Stomach (tissue), 9 donors: ENCODE data around the gene ZFP36. TPM values are rescaled to one million over a fixed set of nuclear protein-coding genes. Genes with fewer than 3 reads are reported as not detected.
A peak's percentile ranks its signal among the peaks of the same experiment; 100 is the strongest.

Experiments
- DNase-seq, 2 donors: peaks; one replicate each; pipeline versions ENCODE4 v3.0.0 to v3.0.0-alpha.2; 2013 to 2019
- H3K27ac ChIP-seq, 5 donors: fragments of 200-600 bp in 4 of 5; sonication (generic) in 4 of 5; one replicate each; pipeline ENCODE4 v1.5.1; 2013 to 2019; ENCODE audit warnings: mild to moderate bottlenecking in 1 of 5, moderate library complexity in 1 of 5
- H3K27me3 ChIP-seq, 3 donors: fragments of 200-600 bp; sonication (generic); one replicate each; pipeline ENCODE4 v1.5.1; 2017 to 2019; ENCODE audit warnings: mixed run types in 1 of 3
- H3K36me3 ChIP-seq, 4 donors: fragments of 200-600 bp; sonication (generic); 1 replicate in 3 of 4; 2 replicates in 1 of 4; pipeline ENCODE4 v1.5.1; 2016 to 2019
- H3K4me1 ChIP-seq, 4 donors: fragments of 200-600 bp; sonication (generic); one replicate each; pipeline ENCODE4 v1.5.1; 2016 to 2019
- H3K4me3 ChIP-seq, 4 donors: fragments of 200-600 bp; sonication (generic) in 3 of 4; one replicate each; pipeline ENCODE4 v1.5.1; 2016 to 2019; ENCODE audit warnings: mild to moderate bottlenecking in 1 of 4
- H3K9me3 ChIP-seq, 4 donors: fragments of 200-600 bp; sonication (generic); one replicate each; pipeline ENCODE4 v1.5.1; 2016 to 2019
- CTCF ChIP-seq, 7 experiments: fragments of 450-650 bp in 4 of 7; fragments of 200-600 bp in 3 of 7; sonication (generic) in 3 of 7; IDR thresholded peaks; one replicate each; pipeline ENCODE4 v1.5.1; 2016 to 2019; ENCODE audit warnings: antibody characterized with exemption in 7 of 7, control low read depth in 2 of 7, mild to moderate bottlenecking in 1 of 7
- EP300 ChIP-seq: sonication (generic); formaldehyde crosslinking; IDR thresholded peaks from one replicate; pipeline ENCODE4 v1.6.1; 2017; ENCODE audit warnings: antibody characterized with exemption
- POLR2A ChIP-seq, 4 donors: fragments of 450-650 bp; IDR thresholded peaks; one replicate each; pipeline ENCODE4 v1.6.1; 2016; ENCODE audit warnings: antibody characterized with exemption in 4 of 4, control low read depth in 2 of 4, mild to moderate bottlenecking in 1 of 4, moderate library complexity in 1 of 4
- POLR2AphosphoS5 ChIP-seq, 3 donors: sonication (generic); formaldehyde crosslinking; IDR thresholded peaks; one replicate each; pipeline ENCODE4 v1.6.1; 2016; ENCODE audit warnings: antibody characterized with exemption in 3 of 3
- WGBS, 5 donors: extraction: QIAGEN DNeasy Blood & Tissue Kit in 3 of 5; methylation state at CpG; one replicate each; pipeline versions ENCODE4 v1.1.5 to v1.1.7; 2013 to 2018; 5-methylcytosine and 5-hydroxymethylcytosine counted together
- intact Hi-C: fragments of 100-400 bp; cut with DNase I; formaldehyde crosslinking; loops from one replicate; pipeline ENCODE4 v1.15.1; 2023; ENCODE audit warnings: low total_unique reads
- polyA plus RNA-seq, 3 donors: library from polyadenylated mRNA; stranded (reverse); fragments of 200-250 nt; gene quantifications; one replicate each; pipeline ENCODE4 v1.2.3, GENCODE V29; 2013
- total RNA-seq, 5 donors: library from RNA; depleted of rRNA; stranded (reverse); fragments of >200 nt; gene quantifications; one replicate each; pipeline versions ENCODE4 v1.1.0 to v1.2.3, GENCODE V29; 2014 to 2016
- donor health status: healthy with polysubstance abuse.
- donor health status: Bipolar disorder and iron deficiency.
- donor health status: healthy.

The ZFP36 gene
- total and polyA plus RNA-seq, 8 donors = 26.1 to 1,667 (median 175) TPM

- Histone ChIP-seq H3K9me3 (no peaks in the 10 kb centered on the region), H3K27me3 (no peaks in the 10 kb centered on the region), H3K27ac (peak overlapping the region in 1 of 5 donors; percentile 90), H3K4me3 (no peak overlapping the region), H3K36me3 (peaks cover 24 to 98% (median 86%) of the 10 kb centered on the region in 4 donors), H3K4me1 (peaks cover 7 to 27% (median 21%) of the 10 kb centered on the region in 4 donors)
- 91 to 95% (median 93%) methylated on average over 5 of the region's 5 CpGs for WGBS, 5 donors
- no peak for TF ChIP-seq POLR2AphosphoS5 (IDR thresholded peaks at IDR 0.05)
- TF ChIP-seq EP300 = no peak
- no peak for TF ChIP-seq CTCF (IDR thresholded peaks at IDR 0.05)
- no peak for TF ChIP-seq POLR2A (IDR thresholded peaks at IDR 0.05)
- intact Hi-C loops = no loop called here
- DNase-seq = no peak
Observed at GRCh38 chr19:39370735-39371134, 35.9 kb upstream of the ZFP36 start.

DNA sequence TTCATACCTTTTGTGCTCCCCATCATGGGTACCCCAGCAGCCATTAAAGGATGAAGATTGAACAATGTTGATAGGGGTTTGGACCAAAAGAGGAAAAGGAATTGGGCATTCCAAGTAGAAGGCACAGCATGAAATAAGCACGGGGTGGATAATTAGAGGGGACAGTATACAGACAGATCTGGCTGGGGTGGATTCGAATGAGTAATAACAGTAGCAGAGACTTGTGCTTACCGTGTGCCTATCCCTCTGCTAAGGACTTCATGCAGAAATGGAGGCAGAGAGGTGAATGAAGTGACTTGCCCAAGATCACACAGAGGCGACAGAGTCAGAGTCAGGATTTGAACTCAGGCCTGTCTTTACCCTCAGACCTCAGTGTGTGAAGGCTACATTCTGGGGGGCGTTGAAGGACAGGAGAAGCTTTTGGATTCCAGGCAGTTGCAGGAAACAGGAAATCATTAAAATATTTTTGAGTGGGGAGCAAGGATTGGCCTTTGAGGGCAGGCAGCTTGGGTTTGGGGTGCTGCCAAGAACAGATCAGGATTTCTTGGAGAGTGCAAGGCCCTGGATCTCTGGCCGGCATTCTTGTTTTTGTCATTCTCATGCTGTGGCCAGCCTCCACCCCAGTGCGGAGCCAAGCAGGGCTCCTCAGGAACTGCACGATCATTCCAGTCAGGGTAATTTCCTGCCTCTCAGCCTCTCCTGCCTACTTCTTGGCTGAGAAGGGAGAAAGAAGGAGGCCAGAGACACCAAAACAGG lies 34.4 kb upstream of the ZFP36 start:
- no peak for TF ChIP-seq CTCF (IDR thresholded peaks at IDR 0.05)
- TF ChIP-seq EP300 = no peak
- peak in 2 of 3 donors; percentile 35 to 38 for TF ChIP-seq POLR2AphosphoS5 (IDR thresholded peaks at IDR 0.05)
- no peaks in the 10 kb centered on the region for H3K9me3 ChIP-seq
- intact Hi-C loops = no loop called here
- peak; percentile 52 to 90 for DNase-seq
- peak overlapping the region; percentile 67 to 91 (median 90) for H3K27ac ChIP-seq
- WGBS, 5 donors = 41 to 74% (median 65%) methylated on average over 8 of the region's 8 CpGs
- peaks cover 36 to 98% (median 86%) of the 10 kb centered on the region in 4 donors for H3K36me3 ChIP-seq
- H3K4me1 ChIP-seq = peaks cover 7 to 27% (median 21%) of the 10 kb centered on the region in 4 donors
- no peaks in the 10 kb centered on the region for H3K27me3 ChIP-seq
- H3K4me3 ChIP-seq = no peak overlapping the region

- DNase-seq = no peak
- Histone ChIP-seq H3K27me3 (no peaks in the 10 kb centered on the region), H3K9me3 (no peaks in the 10 kb centered on the region), H3K4me3 (no peak overlapping the region), H3K4me1 (peaks cover 7 to 27% (median 21%) of the 10 kb centered on the region in 4 donors), H3K27ac (peak overlapping the region; percentile 67 to 91 (median 90)), H3K36me3 (peaks cover 43 to 98% (median 87%) of the 10 kb centered on the region in 4 donors)
- 53 to 77% (median 65%) methylated on average over 2 of the region's 2 CpGs for WGBS, 5 donors
- TF ChIP-seq CTCF (IDR thresholded peaks at IDR 0.05) = no peak
- no peak for TF ChIP-seq POLR2AphosphoS5 (IDR thresholded peaks at IDR 0.05)
- intact Hi-C loops = no loop called here
Observed at GRCh38 chr19:39372941-39373340, 33.7 kb upstream of the ZFP36 start.

DNA sequence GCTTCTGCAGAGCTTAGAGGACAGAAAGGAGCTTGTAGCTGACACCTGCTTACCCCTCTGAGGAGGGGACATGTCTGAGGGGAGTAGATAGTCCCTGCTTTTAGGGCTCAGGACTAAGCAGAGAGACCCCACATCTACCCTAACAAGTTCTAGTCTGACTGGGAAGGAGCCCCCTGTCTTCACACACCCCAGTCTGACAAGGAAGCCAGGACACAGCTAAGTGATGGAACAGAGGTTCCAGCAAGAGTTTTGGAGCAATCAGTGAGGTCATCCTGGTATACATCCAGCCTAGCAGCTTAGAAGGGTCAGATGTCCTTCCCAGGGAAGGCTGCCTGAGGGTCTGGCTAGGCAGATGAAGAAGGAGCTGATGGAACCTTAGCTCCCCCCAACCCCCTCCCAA lies 30.7 kb upstream of the ZFP36 start:
- no peak for DNase-seq
- no peak for TF ChIP-seq EP300
- TF ChIP-seq CTCF (IDR thresholded peaks at IDR 0.05) = no peak
- no peak for TF ChIP-seq POLR2A (IDR thresholded peaks at IDR 0.05)
- no peak for TF ChIP-seq POLR2AphosphoS5 (IDR thresholded peaks at IDR 0.05)
- Histone ChIP-seq H3K36me3 (peaks cover 51 to 98% (median 88%) of the 10 kb centered on the region in 4 donors), H3K4me3 (no peak overlapping the region), H3K27ac (peak overlapping the region in 1 of 5 donors; percentile 90), H3K27me3 (no peaks in the 10 kb centered on the region), H3K9me3 (no peaks in the 10 kb centered on the region), H3K4me1 (peaks cover 7 to 27% (median 21%) of the 10 kb centered on the region in 4 donors)
- intact Hi-C loops = no loop called here
